Mesenteric fat pad (tissue), 1 donor: Measurements from ENCODE around the gene OPHN1. TPM values are rescaled to one million over a fixed set of nuclear protein-coding genes. Genes with fewer than 3 reads are reported as not detected.

ENCODE experiments used
- DNase-seq: peaks from one replicate; pipeline ENCODE4 v3.0.0-alpha.2; 2020; ENCODE audit warnings: low spot score
- total RNA-seq: library from RNA; stranded (reverse); fragmentation: NEBNext Ultra II Directional; extraction: Animal tissue kit (Norgen Biotek cat#: 25700); gene quantifications from one replicate; pipeline ENCODE4 v1.2.1, GENCODE V29; 2021
- donor health status: DM: yes; HTN: yes; CAD: no.

The OPHN1 gene
- total RNA-seq, 1 donor from 2014 or later: 4.8 TPM

GRCh38 chrX:68183612-68184214 is 249.6 kb downstream of the OPHN1 start:
- DNase-seq: no peak

GRCh38 chrX:68180579-68180978 is 252.7 kb downstream of the OPHN1 start:
- DNase-seq: no peak

- DNase-seq: no peak
Observed at GRCh38 chrX:68179355-68179754, 253.9 kb downstream of the OPHN1 start.

GRCh38 chrX:68177542-68177941 is 255.8 kb downstream of the OPHN1 start:
- no peak for DNase-seq

- DNase-seq: no peak
Observed at GRCh38 chrX:68175562-68175961, 257.7 kb downstream of the OPHN1 start.

GRCh38 chrX:68163441-68163840 is 269.9 kb downstream of the OPHN1 start:
- no peak for DNase-seq

- no peak for DNase-seq
Observed at GRCh38 chrX:68147848-68148247, 285.4 kb downstream of the OPHN1 start.

- DNase-seq: no peak
Observed at GRCh38 chrX:68146054-68146453, 287.2 kb downstream of the OPHN1 start.

- no peak for DNase-seq
Observed at GRCh38 chrX:68139791-68140190, 293.5 kb downstream of the OPHN1 start.

- DNase-seq: no peak
Observed at GRCh38 chrX:68133181-68133580, 300.1 kb downstream of the OPHN1 start.

- no peak for DNase-seq
Observed at GRCh38 chrX:68132749-68133148, 300.5 kb downstream of the OPHN1 start.

GRCh38 chrX:68121835-68122234 is 311.5 kb downstream of the OPHN1 start:
- no peak for DNase-seq

GRCh38 chrX:68121371-68121770 is 311.9 kb downstream of the OPHN1 start:
- DNase-seq: no peak

GRCh38 chrX:68115371-68115770 is 317.9 kb downstream of the OPHN1 start:
- DNase-seq: no peak

- DNase-seq: no peak
Observed at GRCh38 chrX:68114573-68115129, 318.6 kb downstream of the OPHN1 start.

GRCh38 chrX:68113837-68114572 is 319.3 kb downstream of the OPHN1 start:
- no peak for DNase-seq

- DNase-seq: no peak
Observed at GRCh38 chrX:68112321-68112720, 321.0 kb downstream of the OPHN1 start.

- DNase-seq: no peak
Observed at GRCh38 chrX:68109162-68109561, 324.1 kb downstream of the OPHN1 start.

- no peak for DNase-seq
Observed at GRCh38 chrX:68098431-68098830, 334.9 kb downstream of the OPHN1 start.

- no peak for DNase-seq
Observed at GRCh38 chrX:68090266-68090665, 343.0 kb downstream of the OPHN1 start.

GRCh38 chrX:68087526-68087925 is 345.8 kb downstream of the OPHN1 start:
- no peak for DNase-seq

- DNase-seq: no peak
Observed at GRCh38 chrX:68086709-68087108, 346.6 kb downstream of the OPHN1 start.

GRCh38 chrX:68084765-68085164 is 348.5 kb downstream of the OPHN1 start:
- DNase-seq: no peak
